ENCODE results near the gene GALNT18. TPM values are rescaled to one million over a fixed set of nuclear protein-coding genes. Genes with fewer than 3 reads are reported as not detected.

Gene GALNT18
- total RNA-seq, 1 experiment from 2014 or later: 1.7 TPM

DNA sequence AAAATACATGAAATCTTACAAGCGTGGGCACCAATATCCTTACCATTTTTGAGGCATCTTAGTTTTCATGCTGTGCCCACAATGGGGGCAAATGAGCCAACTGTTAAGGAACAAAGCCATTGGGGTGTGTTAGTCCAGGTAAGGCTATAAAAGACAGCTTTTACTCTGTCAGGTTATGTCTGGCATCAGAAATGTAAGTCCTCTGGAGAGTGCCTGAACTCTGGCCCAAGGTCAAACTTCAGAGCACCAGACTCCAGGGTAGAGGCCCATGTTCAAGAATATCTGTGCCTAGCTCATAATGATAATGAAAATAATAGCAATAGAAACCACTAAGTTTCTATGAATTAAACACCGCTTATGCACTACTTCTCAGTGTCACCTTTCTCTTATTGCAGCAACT is 374.2 kb downstream of the GALNT18 start:
- Histone ChIP-seq H4K20me1 (ENCODE audit: control insufficient read depth, insufficient read depth, insufficient read length) (no peaks in the 10 kb centered on the region), H2AK5ac (ENCODE audit: insufficient read length, low read length) (no peak overlapping the region), H3K79me1 (ENCODE audit: insufficient read depth, low read depth, low read length, poor library complexity, severe bottlenecking) (no peaks in the 10 kb centered on the region), H3K9me3 (ENCODE audit: control insufficient read depth, low read depth, low read length) (no peaks in the 10 kb centered on the region), H3K56ac (ENCODE audit: insufficient read length, low read depth, low read length) (no peak overlapping the region), H3K4me1 (ENCODE audit: insufficient read depth, low read length) (peaks cover 5% of the 10 kb centered on the region), H3K79me2 (ENCODE audit: insufficient read depth, low read length) (no peaks in the 10 kb centered on the region), H3K23ac (ENCODE audit: insufficient read length, low read depth, low read length) (no peak overlapping the region), H3K23me2 (ENCODE audit: insufficient read length, low read depth, low read length, poor library complexity, severe bottlenecking) (no peaks in the 10 kb centered on the region), H2BK5ac (ENCODE audit: insufficient read length, low read length) (no peak overlapping the region), H4K91ac (ENCODE audit: insufficient read length, low read depth, low read length) (no peak overlapping the region), H2BK15ac (ENCODE audit: low read depth, low read length) (no peak overlapping the region), H3K18ac (ENCODE audit: insufficient read length, low read depth, low read length) (no peak overlapping the region), H2BK12ac (ENCODE audit: insufficient read length, low read depth, low read length) (no peak overlapping the region), H4K5ac (ENCODE audit: insufficient read length, low read depth, low read length) (no peak overlapping the region), H3K4me2 (ENCODE audit: insufficient read depth, insufficient read length, low read length) (no peak overlapping the region), H2AFZ (ENCODE audit: low read length) (no peak overlapping the region), H3K14ac (ENCODE audit: insufficient read depth, low read length) (no peak overlapping the region), H3T11ph (ENCODE audit: low read length) (no peak overlapping the region), H2BK20ac (ENCODE audit: low read depth, low read length, poor library complexity, severe bottlenecking) (no peak overlapping the region), H3K9ac (ENCODE audit: extremely low read depth, insufficient read length, low read length) (no peak overlapping the region), H2BK120ac (ENCODE audit: low read depth, low read length, poor library complexity, severe bottlenecking) (no peak overlapping the region), H3K27ac (ENCODE audit: insufficient read length, low read depth, low read length) (no peak overlapping the region), H4K8ac (replicated peaks; ENCODE audit: insufficient read length, low read depth, low read length) (no peak overlapping the region), H3K4ac (ENCODE audit: low read depth, low read length) (no peak overlapping the region), H3K27me3 (ENCODE audit: insufficient read depth, low read length) (no peaks in the 10 kb centered on the region)
- Mint-ChIP-seq H3K4me1 (peaks cover 19 to 23% of the 10 kb centered on the region in 2 experiments), H3K27ac (no peak overlapping the region), H3K9me3 (peaks cover 16% of the 10 kb centered on the region in 2 experiments), H3K27me3 (ENCODE audit: low read depth) (peaks cover 6% of the 10 kb centered on the region), H3K36me3 (ENCODE audit: insufficient read depth in 1 of 3, low read depth in 3 of 3) (peaks cover 0 to 7% (median 7%) of the 10 kb centered on the region in 3 experiments; a peak in 5 of 7 replicates), H3K4me3 (peak overlapping the region in 1 of 2 experiments; percentile 23; a peak in 1 of 5 replicates)
- TF ChIP-seq, protein P1, sequence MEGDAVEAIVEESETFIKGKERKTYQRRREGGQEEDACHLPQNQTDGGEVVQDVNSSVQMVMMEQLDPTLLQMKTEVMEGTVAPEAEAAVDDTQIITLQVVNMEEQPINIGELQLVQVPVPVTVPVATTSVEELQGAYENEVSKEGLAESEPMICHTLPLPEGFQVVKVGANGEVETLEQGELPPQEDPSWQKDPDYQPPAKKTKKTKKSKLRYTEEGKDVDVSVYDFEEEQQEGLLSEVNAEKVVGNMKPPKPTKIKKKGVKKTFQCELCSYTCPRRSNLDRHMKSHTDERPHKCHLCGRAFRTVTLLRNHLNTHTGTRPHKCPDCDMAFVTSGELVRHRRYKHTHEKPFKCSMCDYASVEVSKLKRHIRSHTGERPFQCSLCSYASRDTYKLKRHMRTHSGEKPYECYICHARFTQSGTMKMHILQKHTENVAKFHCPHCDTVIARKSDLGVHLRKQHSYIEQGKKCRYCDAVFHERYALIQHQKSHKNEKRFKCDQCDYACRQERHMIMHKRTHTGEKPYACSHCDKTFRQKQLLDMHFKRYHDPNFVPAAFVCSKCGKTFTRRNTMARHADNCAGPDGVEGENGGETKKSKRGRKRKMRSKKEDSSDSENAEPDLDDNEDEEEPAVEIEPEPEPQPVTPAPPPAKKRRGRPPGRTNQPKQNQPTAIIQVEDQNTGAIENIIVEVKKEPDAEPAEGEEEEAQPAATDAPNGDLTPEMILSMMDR (conservative IDR thresholded peaks at IDR 0.05): no peak
- no CpG with 5 or more reads among the region's 2 CpGs for WGBS (ENCODE audit: extremely low coverage, insufficient read length, low lambda C conversion rate)
- no peak for DNase-seq
